Thoracic aorta (tissue), 2 donors: ENCODE measurements around the gene C15orf40. TPM values are rescaled to one million over a fixed set of nuclear protein-coding genes. Genes with fewer than 3 reads are reported as not detected.
"Not testable (repeated sequence)": the region's sequence is repeated elsewhere in the genome, so short reads cannot be mapped to it uniquely, and the experiment has no call there.

ENCODE experiments used
- ATAC-seq: fragments of 150-250 bp; one replicate; pipeline ENCODE4 v1.8.0; 2017; ENCODE audit warnings: low read depth; ENCODE audit not compliant: insufficient number of reproducible peaks, low FRiP score
- DNase-seq: peaks from one replicate; pipeline ENCODE4 v3.0.0-alpha.2; 2020; ENCODE audit warnings: low spot score
- H3K27ac ChIP-seq, 2 donors: fragments of 200-600 bp; sonication (generic); 1 replicate in 1 of 2; 2 replicates in 1 of 2; pipeline ENCODE4 v1.5.1; 2016; ENCODE audit warnings: mild to moderate bottlenecking in 2 of 2, moderate library complexity in 2 of 2
- H3K27me3 ChIP-seq: fragments of 200-600 bp; sonication (generic); replicated peaks from 2 replicates; pipeline ENCODE4 v1.6.0; 2016; ENCODE audit warnings: mild to moderate bottlenecking; ENCODE audit not compliant: insufficient read depth
- H3K36me3 ChIP-seq: fragments of 200-600 bp; sonication (generic); one replicate; pipeline ENCODE4 v1.5.1; 2016
- H3K4me1 ChIP-seq, 2 donors: fragments of 200-600 bp; sonication (generic); 1 replicate in 1 of 2; 2 replicates in 1 of 2; pipeline versions ENCODE4 v1.5.1 to v1.6.0; 2016; ENCODE audit warnings: low read depth in 2 of 2, mild to moderate bottlenecking in 1 of 2; ENCODE audit not compliant: control insufficient read depth in 1 of 2
- H3K4me3 ChIP-seq: fragments of 200-600 bp; sonication (generic); 2 replicates; pipeline ENCODE4 v1.5.1; 2016; ENCODE audit warnings: mild to moderate bottlenecking
- H3K9me3 ChIP-seq: fragments of 200-600 bp; sonication (generic); 2 replicates; pipeline ENCODE4 v1.5.1; 2016
- total RNA-seq, 2 donors: library from RNA; depleted of rRNA; stranded (reverse); fragments of >200 nt; gene quantifications; one replicate each; pipeline versions ENCODE4 v1.1.0 to v1.2.3, GENCODE V29; 2016
- TF ChIP-seq, protein P1 (sequence below): fragments of 200-600 bp; sonication (generic); IDR thresholded peaks from one replicate; pipeline ENCODE4 v1.5.1; 2019; ENCODE audit warnings: antibody characterized with exemption

C15orf40 gene
- total RNA-seq, 2 donors from 2014 or later: 10.2 to 16.7 TPM

GRCh38 chr15:83044156-83044555 lies 32.7 kb upstream of the C15orf40 start:
- no peak overlapping the region for H3K27ac ChIP-seq
- TF ChIP-seq, protein P1, sequence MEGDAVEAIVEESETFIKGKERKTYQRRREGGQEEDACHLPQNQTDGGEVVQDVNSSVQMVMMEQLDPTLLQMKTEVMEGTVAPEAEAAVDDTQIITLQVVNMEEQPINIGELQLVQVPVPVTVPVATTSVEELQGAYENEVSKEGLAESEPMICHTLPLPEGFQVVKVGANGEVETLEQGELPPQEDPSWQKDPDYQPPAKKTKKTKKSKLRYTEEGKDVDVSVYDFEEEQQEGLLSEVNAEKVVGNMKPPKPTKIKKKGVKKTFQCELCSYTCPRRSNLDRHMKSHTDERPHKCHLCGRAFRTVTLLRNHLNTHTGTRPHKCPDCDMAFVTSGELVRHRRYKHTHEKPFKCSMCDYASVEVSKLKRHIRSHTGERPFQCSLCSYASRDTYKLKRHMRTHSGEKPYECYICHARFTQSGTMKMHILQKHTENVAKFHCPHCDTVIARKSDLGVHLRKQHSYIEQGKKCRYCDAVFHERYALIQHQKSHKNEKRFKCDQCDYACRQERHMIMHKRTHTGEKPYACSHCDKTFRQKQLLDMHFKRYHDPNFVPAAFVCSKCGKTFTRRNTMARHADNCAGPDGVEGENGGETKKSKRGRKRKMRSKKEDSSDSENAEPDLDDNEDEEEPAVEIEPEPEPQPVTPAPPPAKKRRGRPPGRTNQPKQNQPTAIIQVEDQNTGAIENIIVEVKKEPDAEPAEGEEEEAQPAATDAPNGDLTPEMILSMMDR: no peak
- no peak overlapping the region for H3K4me3 ChIP-seq
- no peaks in the 10 kb centered on the region for H3K9me3 ChIP-seq
- no peaks in the 10 kb centered on the region for H3K27me3 ChIP-seq
- no peak for ATAC-seq
- no peak for DNase-seq
- H3K4me1 ChIP-seq: peaks cover 8 to 12% of the 10 kb centered on the region in 2 donors
- H3K36me3 ChIP-seq: peaks cover 30% of the 10 kb centered on the region

GRCh38 chr15:83039206-83039605 lies 27.8 kb upstream of the C15orf40 start:
- Histone ChIP-seq H3K36me3 (peaks cover 18% of the 10 kb centered on the region), H3K4me3 (no peak overlapping the region), H3K27me3 (no peaks in the 10 kb centered on the region), H3K9me3 (no peaks in the 10 kb centered on the region), H3K4me1 (peaks cover 0 to 5% of the 10 kb centered on the region in 2 donors), H3K27ac (no peak overlapping the region)
- TF ChIP-seq, protein P1: no peak
- ATAC-seq: no peak
- DNase-seq: no peak

- no peaks in the 10 kb centered on the region for H3K9me3 ChIP-seq
- peaks cover 0 to 5% of the 10 kb centered on the region in 2 donors for H3K4me1 ChIP-seq
- DNase-seq (no peak), ATAC-seq (no peak)
- no peak overlapping the region for H3K4me3 ChIP-seq
- H3K27ac ChIP-seq: no peak overlapping the region
- TF ChIP-seq, protein P1: no peak
- H3K36me3 ChIP-seq: peaks cover 23% of the 10 kb centered on the region
- no peaks in the 10 kb centered on the region for H3K27me3 ChIP-seq
These were observed 24.8 kb upstream of the C15orf40 start for GRCh38 chr15:83036253-83036652.

- not testable (repeated sequence) for H3K4me1 ChIP-seq, DNase-seq, H3K27ac ChIP-seq, H3K27me3 ChIP-seq, ATAC-seq, H3K4me3 ChIP-seq, H3K9me3 ChIP-seq
- peaks cover 18% of the 10 kb centered on the region for H3K36me3 ChIP-seq
These were observed 19.8 kb upstream of the C15orf40 start for GRCh38 chr15:83031234-83031633.

GRCh38 chr15:83030021-83030420 lies 18.6 kb upstream of the C15orf40 start:
- H3K36me3 ChIP-seq: peaks cover 18% of the 10 kb centered on the region
- H3K27ac ChIP-seq: no peak overlapping the region
- no peak for DNase-seq
- no peaks in the 10 kb centered on the region for H3K9me3 ChIP-seq
- H3K4me1 ChIP-seq: no peaks in the 10 kb centered on the region
- no peaks in the 10 kb centered on the region for H3K27me3 ChIP-seq
- TF ChIP-seq, protein P1: no peak
- H3K4me3 ChIP-seq: no peak overlapping the region
- no peak for ATAC-seq

- TF ChIP-seq, protein P1: no peak
- Histone ChIP-seq H3K36me3 (peaks cover 9% of the 10 kb centered on the region), H3K4me1 (no peaks in the 10 kb centered on the region), H3K4me3 (no peak overlapping the region), H3K27ac (no peak overlapping the region), H3K9me3 (no peaks in the 10 kb centered on the region), H3K27me3 (no peaks in the 10 kb centered on the region)
- DNase-seq: no peak
- no peak for ATAC-seq
These were observed 7.0 kb upstream of the C15orf40 start for GRCh38 chr15:83018436-83018835.
